ENCODE data around the gene IL17F. TPM values are rescaled to one million over a fixed set of nuclear protein-coding genes. Genes with fewer than 3 reads are reported as not detected.

IL17F gene
- polyA plus RNA-seq, 1 donor from 2014 or later: not detected

DNA sequence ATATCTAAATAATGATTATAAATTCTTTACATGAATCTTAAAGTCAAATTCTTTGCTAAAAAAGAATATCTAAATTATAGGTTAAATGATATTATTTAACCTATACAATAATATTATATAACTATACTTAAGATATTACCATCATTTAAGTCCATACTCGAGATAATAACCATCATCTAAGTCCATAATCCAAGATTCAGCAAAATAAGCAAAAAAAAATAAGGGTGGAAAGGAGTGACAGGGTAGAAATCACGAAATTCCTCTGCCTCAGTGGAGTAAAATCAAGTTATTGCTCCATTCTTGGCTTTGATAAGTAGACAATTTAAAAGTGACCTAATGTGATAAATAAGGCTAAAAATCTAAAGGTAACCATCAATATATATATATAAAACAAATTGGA is 48.4 kb downstream of the IL17F start:
- no peaks in the 10 kb centered on the region for H3K36me3 ChIP-seq (ENCODE audit: insufficient read depth, low read length)
- no peaks in the 10 kb centered on the region for H3F3A ChIP-seq (ENCODE audit: insufficient read depth, low read length, poor library complexity, severe bottlenecking)
- H3K4me2 ChIP-seq (ENCODE audit: low read length): no peak overlapping the region
- H3K9me2 ChIP-seq (ENCODE audit: insufficient read depth, low read length): no peaks in the 10 kb centered on the region
- no peak overlapping the region for H2AFZ ChIP-seq (ENCODE audit: low read depth, low read length)
- no peak overlapping the region for H3K27ac ChIP-seq (ENCODE audit: low read length)
- no peaks in the 10 kb centered on the region for H3K9me3 ChIP-seq (ENCODE audit: low read length)
- H3K27me3 ChIP-seq (ENCODE audit: insufficient read depth, low read depth, low read length): no peaks in the 10 kb centered on the region
- no peak for TF ChIP-seq TAF1 (IDR thresholded peaks at IDR 0.05; ENCODE audit: low read depth)
- TF ChIP-seq RAD21 (conservative IDR thresholded peaks at IDR 0.05): no peak
- TF ChIP-seq, protein P1, sequence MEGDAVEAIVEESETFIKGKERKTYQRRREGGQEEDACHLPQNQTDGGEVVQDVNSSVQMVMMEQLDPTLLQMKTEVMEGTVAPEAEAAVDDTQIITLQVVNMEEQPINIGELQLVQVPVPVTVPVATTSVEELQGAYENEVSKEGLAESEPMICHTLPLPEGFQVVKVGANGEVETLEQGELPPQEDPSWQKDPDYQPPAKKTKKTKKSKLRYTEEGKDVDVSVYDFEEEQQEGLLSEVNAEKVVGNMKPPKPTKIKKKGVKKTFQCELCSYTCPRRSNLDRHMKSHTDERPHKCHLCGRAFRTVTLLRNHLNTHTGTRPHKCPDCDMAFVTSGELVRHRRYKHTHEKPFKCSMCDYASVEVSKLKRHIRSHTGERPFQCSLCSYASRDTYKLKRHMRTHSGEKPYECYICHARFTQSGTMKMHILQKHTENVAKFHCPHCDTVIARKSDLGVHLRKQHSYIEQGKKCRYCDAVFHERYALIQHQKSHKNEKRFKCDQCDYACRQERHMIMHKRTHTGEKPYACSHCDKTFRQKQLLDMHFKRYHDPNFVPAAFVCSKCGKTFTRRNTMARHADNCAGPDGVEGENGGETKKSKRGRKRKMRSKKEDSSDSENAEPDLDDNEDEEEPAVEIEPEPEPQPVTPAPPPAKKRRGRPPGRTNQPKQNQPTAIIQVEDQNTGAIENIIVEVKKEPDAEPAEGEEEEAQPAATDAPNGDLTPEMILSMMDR (IDR thresholded peaks at IDR 0.05; ENCODE audit: poor library complexity, severe bottlenecking): no peak
- TF ChIP-seq, protein P2, sequence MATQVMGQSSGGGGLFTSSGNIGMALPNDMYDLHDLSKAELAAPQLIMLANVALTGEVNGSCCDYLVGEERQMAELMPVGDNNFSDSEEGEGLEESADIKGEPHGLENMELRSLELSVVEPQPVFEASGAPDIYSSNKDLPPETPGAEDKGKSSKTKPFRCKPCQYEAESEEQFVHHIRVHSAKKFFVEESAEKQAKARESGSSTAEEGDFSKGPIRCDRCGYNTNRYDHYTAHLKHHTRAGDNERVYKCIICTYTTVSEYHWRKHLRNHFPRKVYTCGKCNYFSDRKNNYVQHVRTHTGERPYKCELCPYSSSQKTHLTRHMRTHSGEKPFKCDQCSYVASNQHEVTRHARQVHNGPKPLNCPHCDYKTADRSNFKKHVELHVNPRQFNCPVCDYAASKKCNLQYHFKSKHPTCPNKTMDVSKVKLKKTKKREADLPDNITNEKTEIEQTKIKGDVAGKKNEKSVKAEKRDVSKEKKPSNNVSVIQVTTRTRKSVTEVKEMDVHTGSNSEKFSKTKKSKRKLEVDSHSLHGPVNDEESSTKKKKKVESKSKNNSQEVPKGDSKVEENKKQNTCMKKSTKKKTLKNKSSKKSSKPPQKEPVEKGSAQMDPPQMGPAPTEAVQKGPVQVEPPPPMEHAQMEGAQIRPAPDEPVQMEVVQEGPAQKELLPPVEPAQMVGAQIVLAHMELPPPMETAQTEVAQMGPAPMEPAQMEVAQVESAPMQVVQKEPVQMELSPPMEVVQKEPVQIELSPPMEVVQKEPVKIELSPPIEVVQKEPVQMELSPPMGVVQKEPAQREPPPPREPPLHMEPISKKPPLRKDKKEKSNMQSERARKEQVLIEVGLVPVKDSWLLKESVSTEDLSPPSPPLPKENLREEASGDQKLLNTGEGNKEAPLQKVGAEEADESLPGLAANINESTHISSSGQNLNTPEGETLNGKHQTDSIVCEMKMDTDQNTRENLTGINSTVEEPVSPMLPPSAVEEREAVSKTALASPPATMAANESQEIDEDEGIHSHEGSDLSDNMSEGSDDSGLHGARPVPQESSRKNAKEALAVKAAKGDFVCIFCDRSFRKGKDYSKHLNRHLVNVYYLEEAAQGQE (IDR thresholded peaks at IDR 0.05; ENCODE audit: borderline replicate concordance): no peak
- no peak for TF ChIP-seq SMC3 (conservative IDR thresholded peaks at IDR 0.05; ENCODE audit: poor library complexity)
- no peak for TF ChIP-seq EZH2 (IDR thresholded peaks at IDR 0.05; ENCODE audit: borderline replicate concordance, insufficient read depth, low read length, poor library complexity, severe bottlenecking)
- no peak for TF ChIP-seq MXI1 (conservative IDR thresholded peaks at IDR 0.05; ENCODE audit: poor library complexity, severe bottlenecking)
- TF ChIP-seq EP300 (conservative IDR thresholded peaks at IDR 0.05; ENCODE audit: poor library complexity, severe bottlenecking): no peak
- no peak overlapping the region for H3K4me3 ChIP-seq (ENCODE audit: low read length)
- H4K20me1 ChIP-seq (ENCODE audit: insufficient read depth): no peaks in the 10 kb centered on the region
- no peak overlapping the region for H3K9ac ChIP-seq (ENCODE audit: low read length)
- H3K79me2 ChIP-seq (replicated peaks; ENCODE audit: insufficient read depth, low read length): no peaks in the 10 kb centered on the region

DNA sequence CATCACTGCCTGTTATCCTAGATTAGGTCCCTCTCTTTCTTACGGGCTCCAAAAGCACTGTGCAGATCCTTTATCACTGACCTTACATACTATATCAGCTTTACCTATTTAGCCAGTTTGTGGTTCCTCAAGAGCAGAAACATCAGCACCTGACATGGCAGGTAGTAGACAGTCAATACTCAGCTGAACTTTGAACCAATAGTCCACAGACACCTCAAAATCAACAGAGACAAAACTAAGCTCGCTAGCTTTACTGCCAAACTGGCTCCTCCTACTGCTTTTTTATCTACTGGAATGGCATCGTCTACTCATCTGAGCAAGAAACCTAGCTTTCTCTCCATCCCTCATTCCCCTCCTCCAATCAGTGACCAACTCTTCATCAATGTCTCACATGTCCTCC is 52.5 kb downstream of the IL17F start:
- H3K27ac ChIP-seq (ENCODE audit: low read length): no peak overlapping the region
- H3F3A ChIP-seq (ENCODE audit: insufficient read depth, low read length, poor library complexity, severe bottlenecking): no peaks in the 10 kb centered on the region
- no peaks in the 10 kb centered on the region for H4K20me1 ChIP-seq (ENCODE audit: insufficient read depth)

More for the DNA sequence above, 52.5 kb downstream of the IL17F start:
- H3K36me3 ChIP-seq (ENCODE audit: insufficient read depth, low read length): no peaks in the 10 kb centered on the region
- H3K9ac ChIP-seq (ENCODE audit: low read length): no peak overlapping the region
- no peaks in the 10 kb centered on the region for H3K27me3 ChIP-seq (ENCODE audit: insufficient read depth, low read depth, low read length)
- H3K79me2 ChIP-seq (replicated peaks; ENCODE audit: insufficient read depth, low read length): no peaks in the 10 kb centered on the region
- H3K9me3 ChIP-seq (ENCODE audit: low read length): no peaks in the 10 kb centered on the region
- H3K9me2 ChIP-seq (ENCODE audit: insufficient read depth, low read length): no peaks in the 10 kb centered on the region
- no peak for TF ChIP-seq EP300 (conservative IDR thresholded peaks at IDR 0.05; ENCODE audit: poor library complexity, severe bottlenecking)
- TF ChIP-seq, protein P2 (IDR thresholded peaks at IDR 0.05; ENCODE audit: borderline replicate concordance): no peak
- no peak for TF ChIP-seq MXI1 (conservative IDR thresholded peaks at IDR 0.05; ENCODE audit: poor library complexity, severe bottlenecking)
- TF ChIP-seq EZH2 (IDR thresholded peaks at IDR 0.05; ENCODE audit: borderline replicate concordance, insufficient read depth, low read length, poor library complexity, severe bottlenecking): no peak
- TF ChIP-seq POLR2AphosphoS5 (IDR thresholded peaks at IDR 0.05): no peak
- TF ChIP-seq, protein P1 (IDR thresholded peaks at IDR 0.05; ENCODE audit: poor library complexity, severe bottlenecking): no peak
- no peak for TF ChIP-seq TAF1 (IDR thresholded peaks at IDR 0.05; ENCODE audit: low read depth)
- H3K4me3 ChIP-seq (ENCODE audit: low read length): no peak overlapping the region
- no peak overlapping the region for H2AFZ ChIP-seq (ENCODE audit: low read depth, low read length)
- no peak overlapping the region for H3K4me2 ChIP-seq (ENCODE audit: low read length)

All from neural cell (in vitro differentiated cells).